ENCODE measurements around the gene CKS1B.

DNA sequence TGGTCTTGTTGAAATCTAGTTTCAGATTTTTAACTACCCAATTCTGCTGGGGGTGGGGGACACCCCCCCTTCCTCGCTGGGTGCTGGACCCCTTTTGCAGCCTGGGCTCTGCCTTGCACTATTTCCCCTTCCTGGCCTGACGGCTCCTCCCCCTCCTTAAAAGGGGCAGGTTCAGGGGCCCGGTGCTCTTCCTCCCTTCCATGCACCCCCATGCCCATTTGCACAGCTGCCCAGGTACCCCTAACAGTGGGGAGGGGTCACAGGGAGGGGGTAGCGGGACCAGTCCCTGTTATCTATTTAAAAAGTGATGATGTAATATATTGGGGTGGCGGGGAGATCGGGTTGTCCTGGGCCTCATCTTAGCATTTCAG, 43.5 kb downstream of the CKS1B start:
- TF ChIP-seq, protein P1, sequence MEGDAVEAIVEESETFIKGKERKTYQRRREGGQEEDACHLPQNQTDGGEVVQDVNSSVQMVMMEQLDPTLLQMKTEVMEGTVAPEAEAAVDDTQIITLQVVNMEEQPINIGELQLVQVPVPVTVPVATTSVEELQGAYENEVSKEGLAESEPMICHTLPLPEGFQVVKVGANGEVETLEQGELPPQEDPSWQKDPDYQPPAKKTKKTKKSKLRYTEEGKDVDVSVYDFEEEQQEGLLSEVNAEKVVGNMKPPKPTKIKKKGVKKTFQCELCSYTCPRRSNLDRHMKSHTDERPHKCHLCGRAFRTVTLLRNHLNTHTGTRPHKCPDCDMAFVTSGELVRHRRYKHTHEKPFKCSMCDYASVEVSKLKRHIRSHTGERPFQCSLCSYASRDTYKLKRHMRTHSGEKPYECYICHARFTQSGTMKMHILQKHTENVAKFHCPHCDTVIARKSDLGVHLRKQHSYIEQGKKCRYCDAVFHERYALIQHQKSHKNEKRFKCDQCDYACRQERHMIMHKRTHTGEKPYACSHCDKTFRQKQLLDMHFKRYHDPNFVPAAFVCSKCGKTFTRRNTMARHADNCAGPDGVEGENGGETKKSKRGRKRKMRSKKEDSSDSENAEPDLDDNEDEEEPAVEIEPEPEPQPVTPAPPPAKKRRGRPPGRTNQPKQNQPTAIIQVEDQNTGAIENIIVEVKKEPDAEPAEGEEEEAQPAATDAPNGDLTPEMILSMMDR (IDR thresholded peaks at IDR 0.05): no peak
- TF ChIP-seq POLR2AphosphoS5 (IDR thresholded peaks at IDR 0.05): no peak
